DND-41 (cell line): ENCODE measurements around the gene AASS.

Experiments used
- ATAC-seq: fragments of 200-7000 bp; cut with Tn5 transposase; 3 replicates; pipeline ENCODE4 v1.9.1; 2021; ENCODE audit warnings: low read depth; ENCODE audit not compliant: insufficient read depth
- DNase-seq: peaks from one replicate; pipeline ENCODE4 v3.0.0-alpha.2; 2020
- H2AFZ ChIP-seq: 2 replicates; pipeline ENCODE4 v1.6.0; 2012; ENCODE audit warnings: low read depth, low read length
- H3K27ac ChIP-seq: 2 replicates; pipeline ENCODE4 v1.5.1; 2012; ENCODE audit warnings: low read length, inconsistent platforms
- H3K27me3 ChIP-seq: fragments of 200-600 bp; sonication (generic); 2 replicates; pipeline ENCODE4 v1.6.0; 2012; ENCODE audit warnings: low read length, mild to moderate bottlenecking, inconsistent platforms; ENCODE audit not compliant: insufficient read depth, poor library complexity
- H3K36me3 ChIP-seq: 2 replicates; pipeline ENCODE4 v1.5.1; 2012; ENCODE audit warnings: low read length, inconsistent platforms; ENCODE audit not compliant: insufficient read depth
- H3K4me1 ChIP-seq: 2 replicates; pipeline ENCODE4 v1.5.1; 2012; ENCODE audit warnings: mild to moderate bottlenecking, low read length; ENCODE audit not compliant: insufficient read depth
- H3K4me2 ChIP-seq: 2 replicates; pipeline ENCODE4 v1.6.0; 2012; ENCODE audit warnings: mild to moderate bottlenecking, moderate library complexity, low read length, inconsistent platforms; ENCODE audit not compliant: insufficient read depth
- H3K4me3 ChIP-seq, 2 experiments: fragments of 200-600 bp in 1 of 2; shearing (Covaris generic) in 1 of 2; 2 replicates each; pipeline ENCODE4 v1.5.1; 2012 to 2016; ENCODE audit warnings: inconsistent platforms in 2 of 2, low read length in 2 of 2, mild to moderate bottlenecking in 2 of 2, low read depth in 1 of 2, moderate library complexity in 1 of 2
- H3K79me2 ChIP-seq: 2 replicates; pipeline ENCODE4 v1.6.0; 2012; ENCODE audit warnings: low read length, inconsistent platforms; ENCODE audit not compliant: insufficient read depth
- H3K9ac ChIP-seq: 2 replicates; pipeline ENCODE4 v1.6.0; 2012; ENCODE audit warnings: low read depth, mild to moderate bottlenecking, inconsistent platforms, low read length, moderate library complexity
- H3K9me3 ChIP-seq: 2 replicates; pipeline ENCODE4 v1.5.1; 2012; ENCODE audit warnings: low read length, moderate library complexity, mild to moderate bottlenecking, inconsistent platforms; ENCODE audit not compliant: insufficient read depth, severe bottlenecking
- H4K20me1 ChIP-seq: 2 replicates; pipeline ENCODE4 v1.6.0; 2012; ENCODE audit warnings: low read length; ENCODE audit not compliant: insufficient read depth
- EZH2 ChIP-seq: IDR thresholded peaks from 3 replicates; pipeline ENCODE4 v1.6.1; 2012; ENCODE audit warnings: borderline replicate concordance, low read depth, mild to moderate bottlenecking, moderate library complexity, low read length, inconsistent platforms; ENCODE audit not compliant: severe bottlenecking
- TF ChIP-seq, protein P1 (sequence below): IDR thresholded peaks from 2 replicates; pipeline ENCODE4 v1.5.1; 2012; ENCODE audit warnings: borderline replicate concordance, low read length, moderate library complexity, mild to moderate bottlenecking; ENCODE audit not compliant: poor library complexity, severe bottlenecking; ENCODE audit errors: extremely low read depth

Gene AASS

DNA sequence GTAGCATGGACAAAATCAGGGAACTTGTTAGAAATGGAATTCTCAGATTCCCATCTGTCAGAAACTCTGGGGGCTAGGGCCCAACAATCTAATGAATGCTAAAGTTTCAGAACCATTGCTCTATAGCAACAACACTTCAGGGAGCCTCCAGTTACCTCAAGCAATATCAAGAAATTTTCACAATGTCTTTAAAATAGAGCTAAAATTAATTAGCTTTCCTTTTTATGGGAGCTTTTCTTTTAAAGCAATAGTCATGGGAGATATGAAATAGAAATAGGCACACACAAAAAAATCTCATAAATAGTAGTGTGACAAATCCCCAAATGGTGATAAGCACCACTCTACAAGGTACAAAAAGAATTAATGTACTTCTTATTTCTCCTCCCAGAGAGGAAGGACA, 80.9 kb downstream of the AASS start:
- Histone ChIP-seq H4K20me1 (no peaks in the 10 kb centered on the region), H3K4me2 (no peak overlapping the region), H3K9ac (no peak overlapping the region), H3K27me3 (no peaks in the 10 kb centered on the region), H3K4me1 (no peaks in the 10 kb centered on the region), H2AFZ (no peak overlapping the region), H3K27ac (no peak overlapping the region), H3K4me3 (no peak overlapping the region), H3K79me2 (no peaks in the 10 kb centered on the region), H3K36me3 (no peaks in the 10 kb centered on the region), H3K9me3 (no peaks in the 10 kb centered on the region)
- DNase-seq (no peak), ATAC-seq (no peak)
- TF ChIP-seq, protein P1, sequence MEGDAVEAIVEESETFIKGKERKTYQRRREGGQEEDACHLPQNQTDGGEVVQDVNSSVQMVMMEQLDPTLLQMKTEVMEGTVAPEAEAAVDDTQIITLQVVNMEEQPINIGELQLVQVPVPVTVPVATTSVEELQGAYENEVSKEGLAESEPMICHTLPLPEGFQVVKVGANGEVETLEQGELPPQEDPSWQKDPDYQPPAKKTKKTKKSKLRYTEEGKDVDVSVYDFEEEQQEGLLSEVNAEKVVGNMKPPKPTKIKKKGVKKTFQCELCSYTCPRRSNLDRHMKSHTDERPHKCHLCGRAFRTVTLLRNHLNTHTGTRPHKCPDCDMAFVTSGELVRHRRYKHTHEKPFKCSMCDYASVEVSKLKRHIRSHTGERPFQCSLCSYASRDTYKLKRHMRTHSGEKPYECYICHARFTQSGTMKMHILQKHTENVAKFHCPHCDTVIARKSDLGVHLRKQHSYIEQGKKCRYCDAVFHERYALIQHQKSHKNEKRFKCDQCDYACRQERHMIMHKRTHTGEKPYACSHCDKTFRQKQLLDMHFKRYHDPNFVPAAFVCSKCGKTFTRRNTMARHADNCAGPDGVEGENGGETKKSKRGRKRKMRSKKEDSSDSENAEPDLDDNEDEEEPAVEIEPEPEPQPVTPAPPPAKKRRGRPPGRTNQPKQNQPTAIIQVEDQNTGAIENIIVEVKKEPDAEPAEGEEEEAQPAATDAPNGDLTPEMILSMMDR: no peak
- no peak for TF ChIP-seq EZH2

DNA sequence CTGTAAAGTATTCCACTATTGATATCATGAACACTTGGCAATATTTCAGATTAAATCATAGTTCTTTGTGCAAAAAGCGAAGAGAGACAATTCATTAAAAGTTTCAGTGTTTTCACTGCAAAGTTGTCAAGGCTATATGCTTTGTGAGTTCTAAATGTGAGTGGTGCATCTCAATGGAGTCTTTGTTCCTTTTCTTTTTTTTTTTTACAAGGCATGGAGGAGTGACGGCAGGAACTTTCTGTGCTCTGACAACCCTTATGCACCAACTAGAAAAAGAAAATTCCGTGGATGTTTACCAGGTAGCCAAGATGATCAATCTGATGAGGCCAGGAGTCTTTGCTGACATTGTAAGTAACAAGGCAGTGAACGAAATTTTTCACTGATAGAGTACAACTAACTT, 84.5 kb downstream of the AASS start:
- H3K27ac ChIP-seq: no peak overlapping the region
- H2AFZ ChIP-seq: no peak overlapping the region
- no peaks in the 10 kb centered on the region for H4K20me1 ChIP-seq
- no peaks in the 10 kb centered on the region for H3K36me3 ChIP-seq
- H3K4me1 ChIP-seq: no peaks in the 10 kb centered on the region
- no peaks in the 10 kb centered on the region for H3K79me2 ChIP-seq
- H3K27me3 ChIP-seq: no peaks in the 10 kb centered on the region
- no peaks in the 10 kb centered on the region for H3K9me3 ChIP-seq
- H3K4me2 ChIP-seq: no peak overlapping the region
- no peak overlapping the region for H3K9ac ChIP-seq
- TF ChIP-seq EZH2: no peak
- TF ChIP-seq, protein P1: no peak
- H3K4me3 ChIP-seq: no peak overlapping the region
- DNase-seq: no peak
- no peak for ATAC-seq

DNA sequence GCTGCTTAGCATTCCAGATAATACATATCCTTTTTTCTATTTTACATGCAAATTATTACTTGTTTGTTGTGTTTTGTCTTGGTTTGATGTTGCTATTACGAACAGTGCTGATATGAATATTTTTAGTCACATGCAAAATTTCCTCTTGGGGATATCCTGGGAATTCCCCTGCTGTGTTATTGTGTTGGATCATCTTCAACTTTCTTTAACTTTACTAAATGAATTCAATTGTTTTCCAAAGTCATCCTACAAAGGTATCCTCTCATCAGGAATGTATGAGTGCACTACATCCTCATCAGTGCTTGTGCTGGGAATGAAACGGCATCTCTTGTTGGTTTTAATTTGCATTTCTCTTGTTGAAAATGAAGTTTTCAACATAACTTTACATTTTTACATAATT, 87.1 kb downstream of the AASS start:
- Histone ChIP-seq H3K9ac (no peak overlapping the region), H4K20me1 (no peaks in the 10 kb centered on the region), H3K4me2 (no peak overlapping the region), H3K36me3 (no peaks in the 10 kb centered on the region), H2AFZ (no peak overlapping the region), H3K79me2 (no peaks in the 10 kb centered on the region), H3K9me3 (no peaks in the 10 kb centered on the region), H3K4me3 (no peak overlapping the region), H3K27me3 (no peaks in the 10 kb centered on the region), H3K4me1 (no peaks in the 10 kb centered on the region), H3K27ac (no peak overlapping the region)
- TF ChIP-seq, protein P1: no peak
- TF ChIP-seq EZH2: no peak
- ATAC-seq (no peak), DNase-seq (no peak)

DNA sequence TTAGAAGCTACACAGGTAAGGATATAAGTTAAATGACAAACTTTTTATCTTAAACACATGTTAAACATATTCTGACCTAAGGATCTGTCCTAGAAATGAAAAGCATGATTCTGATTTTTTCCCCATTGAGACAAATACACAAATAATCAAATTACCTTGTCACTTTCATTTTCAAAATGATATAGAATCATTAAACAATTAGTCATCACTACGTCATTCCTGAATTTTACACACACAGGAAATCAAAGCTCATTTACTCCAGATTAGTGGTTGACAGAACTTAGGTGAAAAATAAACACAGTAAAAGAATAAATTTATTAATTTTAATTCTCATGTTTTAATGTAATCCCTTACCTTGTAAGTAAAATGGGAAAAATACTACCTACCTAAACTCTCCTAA, 89.0 kb downstream of the AASS start:
- H4K20me1 ChIP-seq: no peaks in the 10 kb centered on the region
- TF ChIP-seq EZH2: no peak
- TF ChIP-seq, protein P1: no peak
- H3K79me2 ChIP-seq: no peaks in the 10 kb centered on the region
- ATAC-seq (no peak), DNase-seq (no peak)
- no peaks in the 10 kb centered on the region for H3K4me1 ChIP-seq
- no peak overlapping the region for H3K4me2 ChIP-seq
- H3K9ac ChIP-seq: no peak overlapping the region
- H3K9me3 ChIP-seq: no peaks in the 10 kb centered on the region
- H3K27ac ChIP-seq: no peak overlapping the region
- H3K36me3 ChIP-seq: no peaks in the 10 kb centered on the region
- H3K27me3 ChIP-seq: no peaks in the 10 kb centered on the region
- no peak overlapping the region for H2AFZ ChIP-seq
- H3K4me3 ChIP-seq: no peak overlapping the region
